Inferior parietal cortex (tissue), 1 donor: ENCODE measurements around the gene ARHGAP20.

ENCODE experiments used
- DNase-seq: peaks from one replicate; pipeline ENCODE4 v3.0.0-alpha.2; 2016; ENCODE audit errors: extremely low spot score

ARHGAP20 gene

DNA sequence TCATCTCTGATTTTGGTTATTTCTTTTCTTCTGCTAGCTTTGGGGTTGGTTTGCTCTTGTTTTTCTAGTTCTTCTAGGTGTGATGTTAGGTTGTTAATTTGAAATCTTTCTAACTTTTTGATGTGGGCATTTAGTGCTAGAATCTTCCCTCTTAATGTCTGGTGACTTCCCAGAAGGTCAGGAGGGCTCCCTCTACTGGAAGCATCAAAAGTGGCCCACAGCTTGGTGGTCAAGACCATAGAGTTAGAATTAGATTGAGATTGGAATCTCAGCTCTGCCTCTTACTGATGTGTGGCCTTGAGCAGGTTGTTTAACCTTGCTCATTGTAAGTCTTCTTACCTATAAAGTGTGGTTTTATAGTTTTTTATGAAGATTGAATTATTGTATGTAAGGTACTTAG, 183.2 kb downstream of the ARHGAP20 start:
- DNase-seq, result no peak

DNA sequence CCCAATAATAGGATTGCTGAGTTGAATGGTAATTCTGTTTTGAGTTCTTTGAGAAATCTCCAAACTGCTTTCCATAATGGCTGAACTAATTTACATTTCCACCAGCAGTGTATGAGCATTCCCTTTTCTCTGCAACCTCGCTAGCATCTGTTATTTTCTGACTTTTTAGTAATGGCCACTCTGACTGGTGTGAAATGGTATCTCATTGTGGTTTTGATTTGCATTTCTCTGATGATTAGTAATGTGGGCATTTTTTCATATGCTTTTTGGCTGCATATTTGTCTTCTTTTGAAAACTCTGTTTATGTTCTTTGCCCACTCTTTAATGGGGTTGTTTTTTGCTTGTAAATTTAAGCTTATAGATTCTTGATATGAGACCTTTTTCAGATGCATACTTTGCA, 185.1 kb downstream of the ARHGAP20 start:
- no peak for DNase-seq
